ENCODE data around the gene PSMG2. TPM values are rescaled to one million over a fixed set of nuclear protein-coding genes. Genes with fewer than 3 reads are reported as not detected.

PSMG2 gene
- total and polyA plus RNA-seq, 7 donors = 78.1 to 105 (median 90.7) TPM

- no peak for DNase-seq
- Histone ChIP-seq H3K27me3 (no peaks in the 10 kb centered on the region), H3K9me3 (no peaks in the 10 kb centered on the region), H3K4me1 (no peaks in the 10 kb centered on the region), H3K36me3 (peaks cover 0 to 48% (median 0%) of the 10 kb centered on the region in 4 donors), H3K4me3 (no peak overlapping the region), H3K27ac (no peak overlapping the region)
- no peak for TF ChIP-seq POLR2AphosphoS5 (IDR thresholded peaks at IDR 0.05)
- TF ChIP-seq CTCF (IDR thresholded peaks at IDR 0.05) = no peak
- no peak for TF ChIP-seq EP300 (IDR thresholded peaks at IDR 0.05)
- TF ChIP-seq POLR2A (IDR thresholded peaks at IDR 0.05) = no peak
- intact Hi-C loops (cut with DNase I) = no loop called here
- WGBS, 2 donors = 21 to 65% methylated on average over 2 of the region's 2 CpGs
Measured at GRCh38 chr18:12694032-12694431, 8.8 kb upstream of the PSMG2 start.

- intact Hi-C loops (cut with DNase I) = loop anchor here (5.0 kb wide), 3 partner anchors 183 to 1028 kb away; partner anchors contain the start of genes CHMP1B, FAM210A, PTPN2 and RNMT
- no peaks in the 10 kb centered on the region for H3K27me3 ChIP-seq
- H3K4me3 ChIP-seq = no peak overlapping the region
- peaks cover 0 to 35% (median 0%) of the 10 kb centered on the region in 4 donors for H3K36me3 ChIP-seq
- DNase-seq = no peak
- H3K27ac ChIP-seq = no peak overlapping the region
- no peaks in the 10 kb centered on the region for H3K9me3 ChIP-seq
- TF ChIP-seq POLR2AphosphoS5 (IDR thresholded peaks at IDR 0.05) (no peak), CTCF (IDR thresholded peaks at IDR 0.05) (no peak), EP300 (IDR thresholded peaks at IDR 0.05) (no peak), POLR2A (IDR thresholded peaks at IDR 0.05) (no peak)
- H3K4me1 ChIP-seq = peaks cover 0 to 29% (median 24%) of the 10 kb centered on the region in 4 donors
- WGBS, 2 donors = 89 to 91% methylated on average over 2 of the region's 2 CpGs
Measured at GRCh38 chr18:12699747-12700146, 3.1 kb upstream of the PSMG2 start.

- DNase-seq = no peak
- Histone ChIP-seq H3K4me3 (peak overlapping the region in 2 of 4 donors; percentile 68 to 91), H3K9me3 (no peaks in the 10 kb centered on the region), H3K27me3 (no peaks in the 10 kb centered on the region), H3K36me3 (peaks cover 0 to 27% (median 0%) of the 10 kb centered on the region in 4 donors), H3K4me1 (peaks cover 0 to 34% (median 27%) of the 10 kb centered on the region in 4 donors), H3K27ac (no peak overlapping the region)
- 66 to 68% methylated on average over 3 of the region's 3 CpGs for WGBS, 2 donors
- TF ChIP-seq POLR2A (IDR thresholded peaks at IDR 0.05) (no peak), EP300 (IDR thresholded peaks at IDR 0.05) (no peak), POLR2AphosphoS5 (IDR thresholded peaks at IDR 0.05) (no peak), CTCF (IDR thresholded peaks at IDR 0.05) (no peak)
- intact Hi-C loops (cut with DNase I) = loop anchor here (5.0 kb wide), 3 partner anchors 181 to 1026 kb away; partner anchors contain the start of genes CHMP1B, FAM210A, PTPN2 and RNMT
Measured at GRCh38 chr18:12701161-12701560, 1.7 kb upstream of the PSMG2 start.

GRCh38 chr18:12703096-12703567 is 290 bp downstream of the PSMG2 start:
- H3K9me3 ChIP-seq = no peaks in the 10 kb centered on the region
- peaks cover 0 to 34% (median 27%) of the 10 kb centered on the region in 4 donors for H3K4me1 ChIP-seq
- DNase-seq = no peak
- TF ChIP-seq CTCF (IDR thresholded peaks at IDR 0.05) = no peak
- TF ChIP-seq POLR2A (IDR thresholded peaks at IDR 0.05) = no peak
- no peak for TF ChIP-seq POLR2AphosphoS5 (IDR thresholded peaks at IDR 0.05)
- TF ChIP-seq EP300 (IDR thresholded peaks at IDR 0.05) = no peak
- peaks cover 0 to 34% (median 11%) of the 10 kb centered on the region in 4 donors for H3K36me3 ChIP-seq
- WGBS, 2 donors = 0% methylated on average over 28 of the region's 28 CpGs
- peak overlapping the region; percentile 68 to 92 (median 88) for H3K4me3 ChIP-seq
- no peaks in the 10 kb centered on the region for H3K27me3 ChIP-seq
- H3K27ac ChIP-seq = peak overlapping the region; percentile 90 to 95 (median 94)
- intact Hi-C loops (cut with DNase I) = loop anchor here (5.0 kb wide), 3 partner anchors 179 to 1024 kb away; partner anchors contain the start of genes CHMP1B, FAM210A, PTPN2 and RNMT
